BJ (cell line): ENCODE measurements around the gene GPR142. TPM values are rescaled to one million over a fixed set of nuclear protein-coding genes. Genes with fewer than 3 reads are reported as not detected.

Experiments used
- CTCF ChIA-PET: fragments of 350-600 bp; formaldehyde crosslinking; extraction: SDS; loops from one replicate; lab custom pipeline; 2021; ENCODE audit warnings: antibody characterized with exemption, inconsistent platforms; lab: Yijun Ruan, JAX
- POLR2A ChIA-PET: fragments of 300-600 bp; sonication (Branson Sonifier 250); formaldehyde crosslinking; extraction: SDS; loops from one replicate; lab custom pipeline; 2021; ENCODE audit warnings: antibody characterized with exemption; lab: Charles Lee
- DNase-seq: peaks from one replicate; pipeline ENCODE4 v3.0.0-alpha.2; 2011; ENCODE audit warnings: low read depth
- H3K27me3 ChIP-seq: 2 replicates; pipeline ENCODE4 v1.6.0; 2011; ENCODE audit warnings: low read length; ENCODE audit not compliant: control insufficient read depth, insufficient read depth
- H3K36me3 ChIP-seq: 2 replicates; pipeline ENCODE4 v1.5.1; 2011; ENCODE audit warnings: low read length; ENCODE audit not compliant: control insufficient read depth, insufficient read depth
- H3K4me3 ChIP-seq: 2 replicates; pipeline ENCODE4 v1.5.1; 2011; ENCODE audit warnings: low read depth, mild to moderate bottlenecking, control low read depth, low read length
- polyA plus RNA-seq: library from polyadenylated mRNA; depleted of rRNA; stranded (reverse); fragments of >200 nt; gene quantifications from 2 replicates; pipeline ENCODE4 v1.2.3, GENCODE V29; 2011
- TF ChIP-seq, protein P1 (sequence below): IDR thresholded peaks from 2 replicates; pipeline ENCODE4 v1.5.1; 2011; ENCODE audit warnings: low read depth, mild to moderate bottlenecking, control low read depth, inconsistent platforms, low read length, moderate library complexity; ENCODE audit not compliant: insufficient read depth

Gene GPR142
- polyA plus RNA-seq, 1 experiment, result not detected

DNA sequence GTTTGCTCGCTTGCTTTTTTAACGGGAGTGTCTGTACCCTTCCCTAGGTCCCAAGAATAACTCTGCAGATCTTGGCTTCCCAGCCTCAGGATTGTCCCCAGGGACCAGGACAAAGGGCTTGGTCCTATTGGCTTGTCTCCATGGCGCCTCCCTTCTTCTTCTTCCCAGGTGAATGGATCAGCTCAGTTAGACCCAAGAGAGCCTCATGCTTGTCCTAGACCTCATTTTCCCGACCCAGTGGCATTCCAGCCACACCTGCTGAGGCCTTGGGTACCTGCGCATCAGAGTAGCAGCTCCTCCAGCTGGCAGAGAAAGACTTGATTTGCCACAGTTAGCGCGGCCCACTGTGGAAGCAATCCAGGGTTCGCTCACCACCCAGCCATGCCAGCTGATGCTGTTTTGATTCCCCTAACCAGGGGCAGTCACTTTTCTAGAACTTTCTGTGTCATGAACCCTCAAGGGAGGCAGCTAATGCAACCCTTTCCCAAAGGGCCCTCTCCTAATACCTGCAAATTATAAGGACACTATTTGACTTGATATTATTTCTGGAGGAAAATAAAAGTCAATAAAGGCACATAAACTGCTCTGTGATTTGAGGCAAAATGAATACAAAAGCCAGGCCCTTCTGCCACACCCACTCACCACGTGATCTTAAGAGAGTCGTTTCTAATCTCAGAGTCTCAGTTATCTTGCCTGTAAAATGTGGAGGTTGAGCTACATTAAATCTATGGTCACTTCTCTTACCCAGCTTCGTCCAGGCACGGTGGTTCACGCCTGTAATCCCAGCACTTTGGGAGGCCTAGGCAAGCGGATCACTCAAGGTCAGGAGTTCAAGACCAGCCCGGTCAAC is 13.9 kb downstream of the GPR142 start:
- TF ChIP-seq, protein P1, sequence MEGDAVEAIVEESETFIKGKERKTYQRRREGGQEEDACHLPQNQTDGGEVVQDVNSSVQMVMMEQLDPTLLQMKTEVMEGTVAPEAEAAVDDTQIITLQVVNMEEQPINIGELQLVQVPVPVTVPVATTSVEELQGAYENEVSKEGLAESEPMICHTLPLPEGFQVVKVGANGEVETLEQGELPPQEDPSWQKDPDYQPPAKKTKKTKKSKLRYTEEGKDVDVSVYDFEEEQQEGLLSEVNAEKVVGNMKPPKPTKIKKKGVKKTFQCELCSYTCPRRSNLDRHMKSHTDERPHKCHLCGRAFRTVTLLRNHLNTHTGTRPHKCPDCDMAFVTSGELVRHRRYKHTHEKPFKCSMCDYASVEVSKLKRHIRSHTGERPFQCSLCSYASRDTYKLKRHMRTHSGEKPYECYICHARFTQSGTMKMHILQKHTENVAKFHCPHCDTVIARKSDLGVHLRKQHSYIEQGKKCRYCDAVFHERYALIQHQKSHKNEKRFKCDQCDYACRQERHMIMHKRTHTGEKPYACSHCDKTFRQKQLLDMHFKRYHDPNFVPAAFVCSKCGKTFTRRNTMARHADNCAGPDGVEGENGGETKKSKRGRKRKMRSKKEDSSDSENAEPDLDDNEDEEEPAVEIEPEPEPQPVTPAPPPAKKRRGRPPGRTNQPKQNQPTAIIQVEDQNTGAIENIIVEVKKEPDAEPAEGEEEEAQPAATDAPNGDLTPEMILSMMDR, result no peak
- POLR2A ChIA-PET, result no interaction called here
- Histone ChIP-seq H3K27me3 (no peaks in the 10 kb centered on the region), H3K4me3 (no peak overlapping the region), H3K36me3 (no peaks in the 10 kb centered on the region)
- no peak for DNase-seq
- CTCF ChIA-PET, result interaction anchor here (0.6 to 3.5 kb wide), 6 partner anchors 10 to 113 kb away, joined by 4 to 22 read pairs (median 6); partner anchors contain the start of gene BTBD17

DNA sequence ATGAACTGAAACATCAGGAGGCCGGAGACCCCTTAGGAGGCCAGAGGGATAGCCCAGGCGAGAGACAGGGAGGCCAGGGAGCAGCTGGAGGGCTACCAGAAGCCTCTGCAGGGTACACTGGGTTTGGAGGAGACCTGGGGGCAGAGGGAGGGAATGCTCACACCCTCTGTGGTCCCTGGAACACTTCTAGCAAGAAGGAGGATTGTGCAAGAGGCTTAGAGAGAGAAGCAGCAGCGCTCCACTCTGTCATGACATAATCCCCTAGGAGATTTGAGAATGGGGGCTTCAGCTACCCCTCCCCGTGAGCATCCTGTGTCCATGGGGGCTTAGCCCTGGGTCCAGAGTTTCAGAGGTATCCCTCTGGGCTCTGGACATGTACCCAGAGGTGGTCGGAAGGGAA is 15.8 kb downstream of the GPR142 start:
- H3K27me3 ChIP-seq, result no peaks in the 10 kb centered on the region
- H3K4me3 ChIP-seq, result no peak overlapping the region
- no peaks in the 10 kb centered on the region for H3K36me3 ChIP-seq
- ChIA-PET POLR2A (no interaction called here), CTCF (interaction anchor here (1.6 kb wide), 1 partner anchor 15 kb away, joined by 5 read pairs; no protein-coding TSS in a partner anchor)
- no peak for DNase-seq
- TF ChIP-seq, protein P1, result no peak

DNA sequence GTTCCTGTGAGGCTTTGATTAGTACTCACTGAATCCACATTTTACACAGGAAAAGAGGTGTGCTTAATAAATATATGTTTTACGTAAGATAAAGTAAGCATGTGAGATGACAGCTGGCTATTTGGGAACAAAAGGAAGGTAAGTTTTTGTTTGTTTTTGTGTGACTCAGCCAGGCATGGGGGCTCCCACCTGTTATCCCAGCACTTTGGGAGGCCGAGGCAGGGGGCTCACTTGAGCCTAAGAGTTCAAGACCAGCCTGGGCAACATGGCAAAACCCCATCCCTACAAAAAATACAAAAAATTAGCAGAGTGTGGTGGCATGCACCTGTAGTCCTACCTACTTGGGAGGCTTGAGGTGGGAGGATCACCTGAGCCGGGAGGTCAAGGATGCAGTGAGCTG is 17.9 kb downstream of the GPR142 start:
- Histone ChIP-seq H3K36me3 (no peaks in the 10 kb centered on the region), H3K27me3 (no peaks in the 10 kb centered on the region), H3K4me3 (no peak overlapping the region)
- no peak for DNase-seq
- CTCF ChIA-PET, result interaction anchor here (1.8 kb wide), 1 partner anchor 73 kb away, joined by 9 read pairs; no protein-coding TSS in a partner anchor
- POLR2A ChIA-PET, result no interaction called here
- TF ChIP-seq, protein P1, result no peak

DNA sequence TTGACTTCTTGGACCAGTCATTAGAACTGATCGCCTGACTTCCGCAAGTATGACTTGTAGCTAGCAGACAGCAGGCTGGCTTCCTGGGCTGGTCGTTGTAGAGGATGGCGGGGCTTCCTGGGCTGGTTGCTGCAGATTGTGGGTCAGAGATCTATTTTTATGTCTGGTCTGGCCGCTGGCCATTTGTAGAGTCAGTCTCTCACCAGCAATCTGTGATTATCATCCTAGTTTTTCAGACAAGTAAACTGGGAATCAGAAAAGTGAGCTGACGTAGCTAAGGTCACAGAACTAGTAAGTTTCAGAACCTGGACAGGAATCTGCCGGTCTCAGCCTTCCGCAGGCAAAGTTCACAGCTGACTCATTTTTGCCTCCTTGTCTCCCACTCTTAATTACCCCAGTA is 19.1 kb downstream of the GPR142 start:
- no peak for DNase-seq
- H3K4me3 ChIP-seq, result no peak overlapping the region
- ChIA-PET CTCF (interaction anchor here (1.4 to 1.8 kb wide), 2 partner anchors 18 to 71 kb away, joined by 3 to 9 read pairs; no protein-coding TSS in a partner anchor), POLR2A (no interaction called here)
- no peaks in the 10 kb centered on the region for H3K36me3 ChIP-seq
- TF ChIP-seq, protein P1, result no peak
- H3K27me3 ChIP-seq, result no peaks in the 10 kb centered on the region
